GM21717 (cell line): ENCODE measurements around the gene CELF2.
A peak's percentile ranks its signal among the peaks of the same experiment; 100 is the strongest.

ENCODE experiments used
- ATAC-seq: cut with Tn5 transposase; IDR thresholded peaks from one replicate; pipeline ENCODE4 v1.9.1; 2021; ENCODE audit warnings: mild to moderate bottlenecking, moderate library complexity; ENCODE audit not compliant: unreplicated experiment

CELF2 gene

DNA sequence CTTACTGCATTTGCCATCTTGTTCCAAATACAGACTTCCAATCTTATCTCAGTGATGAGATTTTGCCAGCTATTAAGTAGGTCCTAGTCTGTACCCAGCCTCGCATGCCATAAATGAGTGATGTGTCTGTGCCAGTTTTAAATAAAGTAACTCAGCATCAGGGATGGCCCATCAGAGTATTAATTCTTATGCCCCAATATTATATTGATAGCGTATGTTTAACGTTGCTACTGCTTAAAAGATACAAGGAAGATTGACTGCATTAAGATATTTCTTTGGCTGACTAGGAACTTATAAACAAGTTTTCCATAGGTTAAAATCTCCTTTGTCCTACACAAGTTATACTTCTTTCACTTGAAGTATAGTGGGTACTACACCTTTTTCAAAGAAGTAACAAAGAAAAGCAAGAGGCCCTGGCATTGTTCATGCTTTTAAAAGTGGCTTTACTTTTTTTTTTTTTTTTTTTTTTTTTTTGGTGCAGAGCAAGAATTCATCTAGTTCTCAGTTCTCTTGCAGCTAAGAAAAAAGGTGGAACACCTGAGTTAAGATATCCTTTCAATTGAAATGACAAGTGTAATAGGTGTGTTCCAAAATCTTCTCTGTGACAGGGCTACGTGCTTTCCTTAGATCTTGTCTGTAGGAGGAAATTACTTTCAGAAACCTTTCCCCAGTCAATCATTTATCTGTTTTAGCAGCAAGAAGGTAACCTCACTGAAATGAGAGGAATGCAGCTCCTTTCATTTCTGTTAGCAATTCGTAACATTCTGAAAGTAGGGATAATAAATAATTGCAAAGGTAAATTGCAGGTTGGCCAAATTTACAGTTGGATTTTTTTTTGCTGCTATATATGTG, 245.0 kb downstream of the CELF2 start:
- ATAC-seq, result no peak

DNA sequence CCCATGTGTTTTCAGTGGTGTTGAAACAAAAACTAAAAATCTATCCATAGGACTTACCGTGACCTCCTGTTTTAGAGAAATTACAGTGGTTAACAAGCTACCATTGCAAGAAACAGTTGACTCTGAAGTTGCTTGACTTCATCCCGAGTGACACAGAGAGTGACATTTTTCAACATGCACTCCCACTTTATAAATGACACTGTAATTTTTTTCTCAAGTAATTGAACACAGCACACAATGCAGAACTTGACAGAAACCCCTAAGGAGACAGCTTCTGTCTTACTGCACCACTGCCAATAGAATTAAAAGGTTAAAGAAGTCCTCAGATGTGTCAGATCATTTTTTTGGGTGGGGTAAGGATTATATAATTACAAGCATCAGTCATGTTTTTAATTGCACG, 246.1 kb downstream of the CELF2 start:
- no peak for ATAC-seq

DNA sequence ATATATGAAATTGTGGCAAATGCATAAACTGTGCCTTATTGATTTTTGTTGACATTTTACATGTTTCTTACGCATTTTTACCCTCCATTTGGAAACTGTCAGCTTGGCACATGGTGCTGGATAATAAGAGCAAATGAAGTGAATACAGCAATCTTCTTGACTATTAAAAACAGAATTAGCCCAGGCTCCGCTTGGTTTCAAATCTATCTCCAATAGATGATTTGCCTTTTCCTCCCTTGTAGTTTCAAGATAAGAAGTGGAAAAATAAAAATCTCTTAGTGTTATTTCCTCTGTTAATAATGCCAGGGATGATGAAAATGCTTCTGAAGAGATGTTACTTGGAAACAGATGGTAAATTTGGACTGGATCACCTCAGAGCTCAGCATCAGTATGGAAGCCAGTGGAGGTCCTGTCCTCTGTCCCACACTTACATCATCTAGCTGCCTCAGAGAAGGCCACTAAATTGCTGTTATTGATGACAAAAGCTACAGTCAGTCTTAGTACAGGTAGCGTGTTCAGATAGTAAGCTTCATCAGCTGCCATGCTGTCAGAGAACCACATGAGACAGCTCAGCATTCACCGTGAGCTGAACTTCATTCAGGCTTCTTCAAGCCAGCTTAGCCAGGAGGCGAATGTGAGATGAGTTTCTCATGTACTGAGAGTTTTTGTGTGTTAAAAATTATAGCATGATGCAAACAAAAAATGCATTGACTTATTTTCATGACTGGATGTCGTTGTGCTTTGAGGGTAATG, 246.8 kb downstream of the CELF2 start:
- ATAC-seq, result no peak

DNA sequence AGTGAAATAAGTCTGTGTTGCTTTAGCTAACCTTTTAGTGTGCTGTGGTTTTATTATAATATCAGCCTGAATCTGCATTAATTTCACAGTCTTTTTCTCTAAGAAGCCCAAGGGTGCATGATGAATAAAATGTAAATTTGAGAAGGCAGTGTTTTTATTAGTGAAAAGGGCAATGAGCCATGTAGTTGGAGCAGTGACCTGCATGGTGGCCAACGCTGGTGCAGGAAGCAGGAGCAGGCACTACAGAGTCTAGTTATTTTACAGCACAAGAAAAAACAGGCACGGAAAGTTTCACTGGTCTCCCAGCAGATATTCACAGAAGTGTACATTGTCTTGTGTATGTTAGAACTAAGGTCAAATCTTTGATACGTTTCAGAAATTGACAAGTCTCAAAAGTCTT, 247.8 kb downstream of the CELF2 start:
- ATAC-seq, result no peak

DNA sequence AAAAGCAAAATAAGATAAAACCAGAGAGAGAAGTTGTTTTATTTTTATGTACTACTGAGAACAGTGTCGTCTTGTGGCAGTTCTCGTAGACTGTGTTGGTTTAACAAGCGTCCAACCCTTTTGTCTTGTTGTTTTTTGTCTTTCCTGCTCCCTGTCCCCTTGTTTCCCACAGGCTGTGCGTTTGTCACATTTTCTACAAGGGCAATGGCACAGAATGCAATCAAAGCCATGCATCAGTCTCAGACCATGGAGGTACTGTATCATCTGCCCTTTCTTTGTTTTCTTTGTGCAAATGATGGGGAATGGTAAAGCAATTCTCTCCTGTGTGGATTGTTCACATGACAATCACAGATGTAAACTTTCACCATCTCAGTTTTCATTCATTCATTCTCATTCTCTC, 248.8 kb downstream of the CELF2 start:
- no peak for ATAC-seq

DNA sequence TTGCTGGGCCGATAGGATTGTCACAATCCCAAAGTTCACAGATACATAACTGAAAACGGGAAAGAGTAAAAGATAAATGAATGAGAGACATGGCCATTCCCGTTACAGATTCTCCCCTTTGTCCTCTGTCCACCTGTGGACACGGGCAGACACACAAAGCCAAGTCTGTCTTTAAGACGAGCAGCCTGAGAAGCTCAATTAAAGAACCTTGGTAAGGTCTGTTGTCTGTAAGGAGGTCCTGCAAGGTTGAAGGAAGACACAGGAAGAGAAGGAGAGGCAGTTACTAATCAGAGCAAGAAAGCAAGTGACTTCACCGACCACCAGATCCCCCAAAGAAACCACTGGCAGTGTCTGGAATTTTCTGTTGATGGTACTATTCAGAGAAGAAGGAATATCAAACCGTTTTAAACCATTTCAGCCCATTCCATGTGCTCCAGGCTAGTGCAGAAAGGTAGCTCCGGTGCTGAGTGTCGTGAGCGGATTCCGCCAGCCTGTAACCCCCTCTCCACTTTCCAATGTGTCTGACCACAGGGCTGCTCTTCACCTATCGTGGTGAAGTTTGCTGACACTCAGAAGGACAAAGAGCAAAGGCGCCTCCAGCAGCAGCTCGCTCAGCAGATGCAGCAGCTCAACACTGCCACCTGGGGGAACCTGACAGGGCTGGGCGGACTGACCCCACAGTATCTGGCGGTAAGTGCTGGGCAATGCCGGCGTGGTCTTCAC, 252.6 kb downstream of the CELF2 start:
- ATAC-seq, result peak; percentile 66

DNA sequence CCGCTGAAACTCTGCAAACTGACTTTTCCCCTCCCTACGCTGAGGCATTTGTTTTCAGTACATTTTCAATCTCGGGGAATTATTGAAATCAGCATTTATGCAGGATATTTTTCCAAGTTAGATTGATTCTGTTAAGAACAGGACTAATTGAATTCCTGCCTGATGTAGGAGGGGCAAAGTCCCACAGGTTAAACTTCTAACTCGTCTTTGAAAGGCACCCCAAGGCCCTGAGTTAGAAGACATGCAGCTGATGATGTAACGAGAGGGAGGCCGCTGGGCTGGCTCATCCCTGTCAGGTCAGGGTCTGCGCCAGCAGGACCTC, 253.1 kb downstream of the CELF2 start:
- ATAC-seq, result no peak

DNA sequence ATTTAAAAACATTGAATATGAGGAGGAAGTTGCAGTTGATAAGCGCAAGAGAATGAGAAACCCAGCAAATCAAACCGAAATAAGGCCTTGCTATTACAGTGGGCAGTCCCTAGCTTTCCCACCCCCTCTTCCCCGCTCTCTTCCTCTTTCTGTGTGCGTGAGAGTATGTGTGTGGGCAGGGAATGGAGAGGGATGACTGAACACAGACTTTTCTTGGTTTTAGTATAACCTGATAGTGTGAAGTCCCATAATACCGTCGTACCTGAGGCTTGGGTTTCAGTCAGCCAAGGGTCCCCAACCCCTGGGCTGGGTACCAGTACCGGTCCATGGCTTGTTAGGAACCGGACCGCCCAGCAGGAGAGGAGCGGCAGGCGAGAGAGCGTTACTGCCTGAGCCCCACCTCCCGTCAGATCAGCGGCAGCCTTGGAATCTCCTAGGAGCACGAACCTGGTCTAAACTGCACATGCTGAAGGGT, 255.3 kb downstream of the CELF2 start:
- peak; percentile 58 for ATAC-seq

DNA sequence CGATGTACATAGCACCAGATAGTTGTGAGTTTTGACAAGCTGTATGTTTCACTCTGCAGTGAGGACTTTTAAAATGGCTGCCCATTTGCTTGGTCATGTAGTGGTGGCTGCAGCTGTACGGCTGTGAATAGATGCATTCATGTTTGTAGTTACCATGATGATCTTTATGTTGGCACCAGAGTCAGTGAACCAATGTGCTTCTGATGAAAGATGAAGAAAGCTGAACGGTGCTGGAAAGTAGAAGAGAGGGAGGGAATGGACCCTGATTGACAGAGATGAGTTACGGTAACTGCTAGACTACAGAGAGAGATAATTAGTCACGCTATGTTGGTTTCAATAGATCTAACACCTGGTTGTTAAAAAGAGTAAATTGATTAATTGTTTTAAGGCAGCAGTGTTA, 256.8 kb downstream of the CELF2 start:
- ATAC-seq, result no peak

DNA sequence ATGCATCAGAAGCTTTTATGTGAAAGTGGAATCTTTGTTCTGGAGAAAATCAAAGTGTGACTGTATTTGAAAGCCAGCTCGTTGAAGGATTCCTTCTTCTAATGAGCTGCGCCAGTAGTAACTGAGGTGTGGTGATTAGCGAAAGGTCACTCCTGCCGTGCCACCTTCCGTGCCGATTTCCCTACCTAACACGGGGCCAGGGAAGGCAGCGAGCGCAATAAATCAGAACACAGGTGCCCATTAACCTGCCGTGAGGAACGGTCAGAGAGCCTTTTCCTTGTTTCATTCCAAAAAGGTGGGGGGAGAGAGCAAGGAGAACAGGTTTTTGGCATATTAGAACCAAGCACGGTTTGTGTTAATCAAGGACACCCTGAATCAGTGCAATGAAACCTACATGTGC, 258.0 kb downstream of the CELF2 start:
- ATAC-seq, result no peak

DNA sequence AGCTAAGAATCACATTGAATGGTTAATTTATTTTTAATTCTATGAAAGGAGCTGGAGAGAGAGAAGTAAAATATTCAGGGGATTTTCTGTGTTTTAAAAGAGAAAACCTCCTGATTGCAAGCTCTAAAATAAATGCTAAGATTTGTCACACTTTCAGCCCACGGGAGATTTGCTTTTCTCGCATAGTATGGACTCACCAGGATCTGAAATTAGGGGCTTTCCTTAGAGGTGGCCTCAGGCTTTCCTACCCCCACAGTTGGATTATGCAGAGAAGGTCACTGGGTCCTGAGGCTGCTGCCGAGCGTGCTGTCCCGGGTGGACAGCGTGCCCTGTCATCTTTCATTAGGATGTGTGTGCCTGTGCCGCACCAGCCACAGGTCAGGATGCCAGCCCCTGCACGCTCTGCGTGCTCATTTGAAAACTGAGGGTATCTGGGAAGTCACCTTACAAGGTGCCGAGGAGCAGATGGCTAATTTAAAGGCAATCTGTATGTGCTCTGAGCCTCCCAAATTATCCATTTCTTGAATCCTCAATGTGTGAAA, 258.8 kb downstream of the CELF2 start:
- no peak for ATAC-seq

DNA sequence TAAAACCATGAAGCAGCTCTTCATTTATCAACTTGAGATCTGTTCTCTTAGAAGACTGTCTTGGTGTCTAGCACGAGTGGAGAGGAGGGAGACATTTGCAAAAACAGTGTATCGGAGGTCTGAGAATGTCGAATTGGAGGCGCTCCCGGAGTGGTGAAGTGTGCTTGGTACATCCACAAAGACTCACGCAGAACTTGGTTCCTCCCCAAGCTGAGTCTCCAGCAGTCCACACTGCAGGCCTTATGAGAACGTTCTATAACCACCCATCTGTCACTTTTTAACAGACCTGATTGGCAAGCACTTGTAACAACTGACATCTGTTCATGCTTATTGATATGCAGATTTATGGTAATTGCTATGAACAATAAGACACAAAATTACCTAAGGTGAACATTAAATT, 261.6 kb downstream of the CELF2 start:
- no peak for ATAC-seq

DNA sequence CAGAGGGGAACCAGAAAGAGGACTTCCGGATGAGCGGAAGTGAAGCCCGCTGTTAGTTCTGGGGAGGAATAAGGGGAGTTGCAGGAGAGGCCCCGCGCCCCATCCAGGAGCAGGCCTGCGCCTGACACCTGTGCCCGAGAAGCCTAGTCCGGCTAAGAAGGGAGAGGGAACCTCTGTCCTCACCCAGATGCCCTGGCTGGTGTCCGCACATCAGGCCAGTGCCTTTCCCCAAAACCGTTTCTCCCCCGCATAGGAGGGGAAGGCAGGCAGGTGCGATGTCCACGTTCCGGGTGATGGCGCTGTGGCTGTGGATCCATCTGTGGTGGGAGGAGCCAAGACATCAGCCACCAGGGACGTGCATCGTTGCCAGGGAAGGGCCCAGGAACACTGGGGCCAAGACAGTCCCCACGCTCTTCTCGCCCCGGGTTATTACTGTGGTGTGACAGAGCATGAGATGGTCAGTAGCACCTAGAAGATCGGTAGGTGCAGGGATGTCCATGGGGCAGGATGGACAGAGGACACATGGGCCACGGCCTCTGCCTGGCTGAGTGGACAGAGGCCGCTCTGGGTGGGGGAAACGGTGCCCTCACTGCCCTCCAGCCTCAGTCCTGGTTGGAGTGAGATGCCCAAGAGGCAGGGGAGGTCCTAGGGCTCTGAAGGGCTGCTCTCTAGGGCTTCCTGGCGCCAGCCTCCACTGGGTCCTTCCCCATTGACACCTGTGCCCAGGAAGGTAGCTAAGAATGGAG, 262.7 kb downstream of the CELF2 start:
- ATAC-seq, result no peak

DNA sequence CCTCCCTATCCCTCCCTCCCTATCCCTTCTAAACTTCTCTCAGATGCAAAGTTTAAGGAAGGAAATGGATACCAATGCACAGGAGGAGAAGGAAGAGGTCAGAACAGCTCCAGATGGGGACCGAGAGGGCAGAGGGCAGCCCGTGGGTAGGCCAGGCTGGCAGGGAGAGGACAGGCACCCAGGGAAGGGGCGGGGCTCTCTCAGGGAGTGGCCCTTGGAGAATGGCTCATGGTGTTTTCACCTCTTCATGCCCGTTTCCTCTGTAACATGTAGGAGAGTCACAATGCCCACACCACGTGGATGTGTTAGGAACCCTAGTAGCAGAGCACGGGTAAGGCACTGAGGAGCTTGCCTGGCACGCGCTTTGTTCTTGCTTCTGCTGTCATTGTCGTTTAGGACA, 264.5 kb downstream of the CELF2 start:
- ATAC-seq, result no peak

DNA sequence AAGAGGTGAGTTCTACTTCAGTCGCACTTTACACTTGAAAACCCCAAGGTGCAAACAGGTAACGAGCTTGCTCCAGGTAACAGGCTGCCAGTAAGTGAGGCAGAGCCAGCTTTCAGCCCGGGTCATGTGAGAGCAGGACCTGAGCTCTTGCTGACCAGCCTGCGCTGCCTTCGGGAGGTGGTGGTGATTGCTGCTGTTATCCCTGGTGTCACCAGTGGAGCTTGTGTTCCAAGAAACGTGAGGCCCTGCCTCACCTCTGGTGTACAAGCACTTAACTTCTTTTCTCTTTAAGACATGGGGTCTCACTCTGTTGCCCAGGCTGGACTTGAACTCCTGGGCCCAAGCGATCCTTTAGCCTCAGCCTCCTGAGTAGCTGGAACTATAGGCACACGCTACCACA, 265.0 kb downstream of the CELF2 start:
- ATAC-seq, result no peak

DNA sequence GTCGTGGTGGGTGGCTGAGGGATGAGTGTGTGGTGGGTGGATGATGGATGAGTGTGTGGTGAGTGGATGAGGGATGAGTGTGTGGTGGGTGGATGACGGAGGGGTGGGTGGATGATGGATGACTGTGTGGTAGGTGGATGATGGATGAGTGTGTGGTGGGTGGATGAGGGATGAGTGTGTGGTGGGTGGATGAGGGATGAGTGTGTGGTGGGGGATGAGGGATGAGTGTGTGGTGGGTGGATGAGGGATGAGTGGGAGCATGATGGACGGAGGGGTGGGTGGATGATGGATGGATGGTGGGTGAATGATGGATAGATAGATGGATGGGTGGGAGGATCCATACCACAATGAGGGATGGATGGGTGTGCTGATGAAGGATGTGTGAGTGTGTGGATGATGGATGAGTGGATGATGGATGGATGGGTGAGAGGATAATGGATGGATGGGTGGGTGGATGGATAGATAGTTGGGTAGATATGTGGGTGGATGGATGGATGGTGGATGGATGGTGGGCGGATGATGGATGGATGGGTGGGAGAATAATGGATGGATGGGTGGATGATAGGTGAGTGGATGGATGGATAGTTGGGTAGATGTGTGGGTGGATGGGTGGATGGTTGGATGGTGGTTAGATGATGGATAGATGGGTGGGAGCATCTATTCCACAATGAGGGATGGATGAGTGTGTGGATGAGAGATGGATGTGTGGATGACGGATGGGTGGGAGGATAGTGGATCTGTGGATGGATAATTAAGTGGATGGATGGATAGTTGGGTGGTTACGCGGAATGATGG, 266.8 kb downstream of the CELF2 start:
- ATAC-seq, result no peak

DNA sequence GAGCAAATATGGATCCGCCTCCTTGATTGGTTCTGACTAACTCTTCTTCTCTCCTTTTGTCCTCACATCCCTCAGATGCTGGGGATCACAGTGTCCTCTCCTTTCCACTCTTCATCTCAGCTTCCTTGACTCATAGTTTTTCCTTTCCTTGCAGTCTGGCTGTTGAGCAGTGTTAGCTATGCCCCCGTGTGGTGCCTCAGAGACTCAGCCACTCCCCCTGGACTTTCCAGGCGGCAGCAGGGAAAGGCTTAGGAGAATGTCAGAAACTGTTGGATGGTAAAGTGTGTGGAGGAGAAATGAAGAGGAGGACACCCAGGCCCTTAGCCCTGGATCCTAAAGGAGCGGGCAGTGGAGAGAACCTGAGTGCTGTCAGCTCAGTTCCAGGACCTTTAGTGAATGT, 267.5 kb downstream of the CELF2 start:
- ATAC-seq, result no peak

DNA sequence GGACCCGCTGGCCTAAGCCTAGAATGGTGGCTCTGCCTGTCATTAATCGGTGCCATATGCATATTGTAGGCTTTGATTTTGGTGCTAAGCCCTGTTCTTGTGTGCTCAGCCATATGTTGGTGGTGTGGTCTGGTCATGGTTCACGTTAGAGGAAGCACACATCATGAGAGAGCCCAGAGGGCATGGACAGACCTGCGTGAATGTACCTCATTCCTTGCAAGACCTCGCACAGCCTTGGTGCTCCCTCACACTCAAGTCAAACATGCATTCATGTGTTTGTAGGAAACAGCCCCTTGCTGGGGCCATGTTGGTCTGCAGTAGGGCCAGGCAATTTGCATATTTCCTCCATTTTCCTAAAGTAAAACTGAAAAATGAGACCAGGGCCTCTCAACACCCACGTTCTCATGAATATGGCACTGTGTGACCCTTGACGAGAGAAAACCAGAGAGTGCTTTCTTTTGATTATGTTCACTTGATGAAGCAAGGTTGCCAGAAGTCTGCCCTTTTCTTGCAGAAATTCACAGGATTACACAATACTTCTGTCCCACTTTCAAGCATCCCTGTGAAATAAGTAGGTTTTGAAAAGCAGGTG, 268.7 kb downstream of the CELF2 start:
- ATAC-seq, result peak; percentile 91

DNA sequence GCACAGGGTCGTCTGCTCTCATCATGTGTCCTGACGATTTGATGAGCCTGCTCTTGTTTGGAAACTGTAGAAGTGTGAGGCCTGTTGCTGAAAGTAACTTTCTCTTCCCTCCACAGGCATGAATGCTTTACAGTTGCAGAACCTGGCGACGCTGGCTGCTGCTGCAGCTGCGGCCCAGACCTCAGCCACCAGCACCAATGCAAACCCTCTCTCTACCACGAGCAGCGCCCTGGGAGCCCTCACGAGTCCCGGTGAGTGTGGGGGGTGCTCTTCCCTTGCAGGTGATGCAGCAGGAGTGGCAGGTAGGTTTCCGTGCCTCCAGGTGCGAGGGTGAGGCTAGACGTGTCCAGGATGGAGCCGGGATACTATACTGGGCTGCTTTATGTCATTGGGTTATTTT, 270.6 kb downstream of the CELF2 start:
- no peak for ATAC-seq
